SK-N-SH treated with all-trans-retinoic acid at 6 μM for 48 hours (cell line): ENCODE data around the gene CD6.

ENCODE experiments used
- ATAC-seq: fragments of 200-7000 bp; cut with Tn5 transposase; 3 replicates; pipeline ENCODE4 v1.9.1; 2020; ENCODE audit warnings: mild to moderate bottlenecking, moderate library complexity
- BACH2 ChIP-seq: fragments of 250-450 bp; sonication (Bioruptor Pico); IDR thresholded peaks from 2 replicates; pipeline ENCODE4 v1.9.0; 2021; ENCODE audit warnings: mild to moderate bottlenecking, borderline replicate concordance
- CSDC2 ChIP-seq: fragments of 250-450 bp; sonication (Bioruptor Pico); IDR thresholded peaks from 2 replicates; pipeline ENCODE4 v1.5.0; 2020; ENCODE audit warnings: mild to moderate bottlenecking, moderate library complexity
- CSRNP3 ChIP-seq: fragments of 250-450 bp; sonication (Bioruptor Pico); IDR thresholded peaks from 2 replicates; pipeline ENCODE4 v1.5.1; 2021; ENCODE audit warnings: mild to moderate bottlenecking, moderate library complexity
- ESRRG ChIP-seq: fragments of 250-450 bp; sonication (Bioruptor Pico); IDR thresholded peaks from 2 replicates; pipeline ENCODE4 v1.6.1; 2021; ENCODE audit warnings: mild to moderate bottlenecking
- GLIS3 ChIP-seq: fragments of 250-450 bp; sonication (Bioruptor Pico); IDR thresholded peaks from 2 replicates; pipeline ENCODE4 v1.5.0; 2020; ENCODE audit warnings: mild to moderate bottlenecking, moderate library complexity
- ISL1 ChIP-seq: fragments of 250-450 bp; sonication (Bioruptor Pico); IDR thresholded peaks from 2 replicates; pipeline ENCODE4 v2.1.2; 2022; ENCODE audit warnings: mild to moderate bottlenecking, moderate library complexity
- PATZ1 ChIP-seq: fragments of 250-450 bp; sonication (Bioruptor Pico); IDR thresholded peaks from 2 replicates; pipeline ENCODE4 v1.8.0; 2020; ENCODE audit warnings: mild to moderate bottlenecking, moderate library complexity, borderline replicate concordance
- POU6F1 ChIP-seq: fragments of 250-450 bp; sonication (Bioruptor Pico); IDR thresholded peaks from 2 replicates; pipeline ENCODE4 v1.8.0; 2021; ENCODE audit warnings: low read depth, mild to moderate bottlenecking, moderate library complexity, borderline replicate concordance
- PPARA ChIP-seq: fragments of 250-450 bp; sonication (Bioruptor Pico); IDR thresholded peaks from 2 replicates; pipeline ENCODE4 v1.5.0; 2020; ENCODE audit warnings: mild to moderate bottlenecking, borderline replicate concordance
- RARB ChIP-seq: fragments of 250-450 bp; sonication (Bioruptor Pico); IDR thresholded peaks from 2 replicates; pipeline ENCODE4 v1.8.0; 2021; ENCODE audit warnings: mild to moderate bottlenecking, moderate library complexity
- SNAI2 ChIP-seq: fragments of 250-450 bp; sonication (Bioruptor Pico); IDR thresholded peaks from 2 replicates; pipeline ENCODE4 v1.5.0; 2020; ENCODE audit warnings: mild to moderate bottlenecking, moderate library complexity
- TCF4 ChIP-seq: fragments of 250-450 bp; sonication (Bioruptor Pico); IDR thresholded peaks from 2 replicates; pipeline ENCODE4 v1.8.0; 2021; ENCODE audit warnings: mild to moderate bottlenecking, moderate library complexity, borderline replicate concordance
- TOX ChIP-seq: fragments of 250-450 bp; sonication (Bioruptor Pico); IDR thresholded peaks from 2 replicates; pipeline ENCODE4 v1.8.0; 2021; ENCODE audit warnings: mild to moderate bottlenecking, moderate library complexity, borderline replicate concordance
- ZC3H10 ChIP-seq: fragments of 250-450 bp; sonication (Bioruptor Pico); IDR thresholded peaks from 2 replicates; pipeline ENCODE4 v1.5.1; 2021; ENCODE audit warnings: mild to moderate bottlenecking, moderate library complexity
- ZFP3 ChIP-seq: fragments of 250-450 bp; sonication (Bioruptor Pico); IDR thresholded peaks from 2 replicates; pipeline ENCODE4 v1.5.0; 2020; ENCODE audit warnings: mild to moderate bottlenecking, moderate library complexity
- ZFP30 ChIP-seq: fragments of 450-650 bp; formaldehyde crosslinking; IDR thresholded peaks from 2 replicates; pipeline ENCODE4 v1.5.0; 2022; ENCODE audit warnings: mild to moderate bottlenecking, moderate library complexity
- ZNF565 ChIP-seq: fragments of 450-650 bp; formaldehyde crosslinking; conservative IDR thresholded peaks from 2 replicates; pipeline ENCODE4 v1.5.0; 2020; ENCODE audit warnings: low read depth, mild to moderate bottlenecking, moderate library complexity
- ZNF8 ChIP-seq: fragments of 450-650 bp; formaldehyde crosslinking; IDR thresholded peaks from 2 replicates; pipeline ENCODE4 v1.5.0; 2020; ENCODE audit warnings: mild to moderate bottlenecking, moderate library complexity
- TF ChIP-seq, protein P1 (sequence below): fragments of 250-450 bp; sonication (Bioruptor Pico); IDR thresholded peaks from 2 replicates; pipeline ENCODE4 v1.5.0; 2020; ENCODE audit warnings: mild to moderate bottlenecking, moderate library complexity

CD6 gene

DNA sequence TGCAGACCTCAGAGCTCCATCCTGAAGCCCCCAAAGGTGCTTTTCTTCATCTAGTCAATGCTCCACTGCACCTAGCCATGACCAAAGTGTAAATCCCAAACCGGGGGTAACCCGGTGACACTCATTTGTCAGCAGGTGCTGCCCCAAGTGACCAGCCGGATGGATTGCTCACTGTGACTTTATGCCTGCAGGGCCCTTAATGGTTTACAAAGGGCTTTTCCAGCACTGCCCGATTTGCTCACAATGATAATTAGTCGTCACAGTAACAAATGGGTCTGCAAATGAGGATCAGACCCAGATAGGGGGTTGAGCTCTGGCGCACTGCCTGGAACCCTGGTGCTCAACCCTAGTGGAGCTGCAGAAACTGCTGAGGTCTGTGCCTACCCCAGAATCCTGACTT, 85.1 kb downstream of the CD6 start:
- ATAC-seq, result no peak; the same call in 2 of the 3 replicates
- no peak for TF ChIP-seq POU6F1 (CRISPR knock-in tag)
- no peak for TF ChIP-seq CSRNP3
- no peak for TF ChIP-seq TCF4 (CRISPR knock-in tag)
- TF ChIP-seq PATZ1 (CRISPR knock-in tag), result no peak
- TF ChIP-seq ISL1, result no peak
- TF ChIP-seq GLIS3 (CRISPR knock-in tag), result no peak
- no peak for TF ChIP-seq CSDC2 (CRISPR knock-in tag)
- no peak for TF ChIP-seq ZFP30 (CRISPR knock-in tag)
- TF ChIP-seq, protein P1, sequence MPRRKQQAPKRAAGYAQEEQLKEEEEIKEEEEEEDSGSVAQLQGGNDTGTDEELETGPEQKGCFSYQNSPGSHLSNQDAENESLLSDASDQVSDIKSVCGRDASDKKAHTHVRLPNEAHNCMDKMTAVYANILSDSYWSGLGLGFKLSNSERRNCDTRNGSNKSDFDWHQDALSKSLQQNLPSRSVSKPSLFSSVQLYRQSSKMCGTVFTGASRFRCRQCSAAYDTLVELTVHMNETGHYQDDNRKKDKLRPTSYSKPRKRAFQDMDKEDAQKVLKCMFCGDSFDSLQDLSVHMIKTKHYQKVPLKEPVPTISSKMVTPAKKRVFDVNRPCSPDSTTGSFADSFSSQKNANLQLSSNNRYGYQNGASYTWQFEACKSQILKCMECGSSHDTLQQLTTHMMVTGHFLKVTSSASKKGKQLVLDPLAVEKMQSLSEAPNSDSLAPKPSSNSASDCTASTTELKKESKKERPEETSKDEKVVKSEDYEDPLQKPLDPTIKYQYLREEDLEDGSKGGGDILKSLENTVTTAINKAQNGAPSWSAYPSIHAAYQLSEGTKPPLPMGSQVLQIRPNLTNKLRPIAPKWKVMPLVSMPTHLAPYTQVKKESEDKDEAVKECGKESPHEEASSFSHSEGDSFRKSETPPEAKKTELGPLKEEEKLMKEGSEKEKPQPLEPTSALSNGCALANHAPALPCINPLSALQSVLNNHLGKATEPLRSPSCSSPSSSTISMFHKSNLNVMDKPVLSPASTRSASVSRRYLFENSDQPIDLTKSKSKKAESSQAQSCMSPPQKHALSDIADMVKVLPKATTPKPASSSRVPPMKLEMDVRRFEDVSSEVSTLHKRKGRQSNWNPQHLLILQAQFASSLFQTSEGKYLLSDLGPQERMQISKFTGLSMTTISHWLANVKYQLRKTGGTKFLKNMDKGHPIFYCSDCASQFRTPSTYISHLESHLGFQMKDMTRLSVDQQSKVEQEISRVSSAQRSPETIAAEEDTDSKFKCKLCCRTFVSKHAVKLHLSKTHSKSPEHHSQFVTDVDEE (CRISPR knock-in tag), result no peak
- no peak for TF ChIP-seq PPARA (CRISPR knock-in tag)
- TF ChIP-seq ZFP3 (CRISPR knock-in tag), result no peak

GRCh38 chr11:61056981-61057380, 85.5 kb downstream of the CD6 start:
- no peak for ATAC-seq
- TF ChIP-seq ZC3H10 (CRISPR knock-in tag), result no peak

DNA sequence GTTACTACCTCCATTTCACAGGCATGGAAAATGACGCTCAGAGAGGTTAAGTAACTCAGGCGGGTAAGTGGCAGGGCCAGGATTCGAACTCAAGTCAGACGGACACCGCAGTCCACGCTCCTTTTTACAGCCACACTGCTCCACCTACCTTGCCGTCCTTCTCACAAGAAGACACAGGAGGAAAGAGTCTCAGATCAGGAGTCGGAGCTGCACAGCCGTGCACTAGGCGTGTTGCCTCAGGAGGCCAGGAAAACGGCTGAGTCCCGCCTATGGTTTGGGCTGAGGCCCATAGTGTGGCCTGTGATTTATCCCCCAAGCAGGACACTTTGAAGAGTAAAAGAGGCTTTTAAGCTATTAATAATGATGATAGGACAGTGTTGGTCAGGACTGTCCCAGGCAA, 86.1 kb downstream of the CD6 start:
- ATAC-seq, result no peak
- no peak for TF ChIP-seq CSRNP3

DNA sequence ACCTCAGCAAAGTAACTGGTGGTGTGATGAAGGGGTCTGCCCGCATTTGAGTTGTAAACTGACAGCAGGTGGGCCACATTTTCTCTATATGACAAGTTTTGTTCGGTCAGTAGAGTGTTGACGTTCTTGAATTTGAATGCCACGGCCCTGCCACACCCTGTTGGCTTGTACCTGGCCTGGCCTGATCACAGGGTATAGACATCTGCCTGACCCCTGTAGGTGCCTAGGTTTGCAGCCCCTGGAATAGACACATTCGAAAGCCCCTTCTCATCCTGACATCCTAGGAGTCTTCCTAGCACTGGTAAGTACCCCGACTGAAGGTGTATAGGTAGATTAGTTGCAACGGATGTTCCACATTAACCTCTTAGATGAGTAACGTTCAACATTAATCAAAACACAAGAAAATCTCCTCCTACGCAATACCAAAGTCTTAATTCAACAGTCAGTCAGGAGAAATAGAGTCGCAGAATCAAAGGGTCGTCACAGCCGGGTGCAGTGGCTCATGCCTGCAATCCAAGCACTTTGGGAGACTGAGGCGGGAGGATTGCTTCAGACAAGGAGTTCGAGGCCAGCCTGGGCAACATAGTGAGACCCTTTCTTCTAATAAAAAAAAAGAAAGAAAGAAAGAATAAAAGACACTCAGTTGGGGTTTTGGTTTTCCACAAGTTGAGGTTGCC, 87.2 kb downstream of the CD6 start:
- ATAC-seq, result no peak
- TF ChIP-seq CSDC2 (CRISPR knock-in tag) (no peak), SNAI2 (no peak), PPARA (CRISPR knock-in tag) (no peak), ISL1 (no peak), ZNF565 (CRISPR knock-in tag) (no peak), RARB (CRISPR knock-in tag) (no peak), BACH2 (CRISPR knock-in tag) (no peak), ZC3H10 (CRISPR knock-in tag) (no peak), TCF4 (CRISPR knock-in tag) (no peak), ZFP3 (CRISPR knock-in tag) (no peak), ZFP30 (CRISPR knock-in tag) (no peak), POU6F1 (CRISPR knock-in tag) (no peak), ZNF8 (no peak), TOX (no peak), CSRNP3 (no peak), ESRRG (CRISPR knock-in tag) (no peak)
- TF ChIP-seq, protein P1 (CRISPR knock-in tag), result no peak
